Activated CD8-positive, alpha-beta memory T cell treated with anti-CD3 and anti-CD28 coated beads for 4 hours (primary cell): Measurements from ENCODE around the gene COL4A2.

Source experiments
- DNase-seq, 2 donors: peaks; one replicate each; pipeline ENCODE4 v3.0.0-alpha.2; 2020; ENCODE audit warnings: low read depth in 2 of 2

COL4A2 gene

GRCh38 chr13:110272227-110272626, 34.9 kb upstream of the COL4A2 start:
- no peak for DNase-seq

- DNase-seq, result no peak
Observed at GRCh38 chr13:110272651-110273050, 34.4 kb upstream of the COL4A2 start.

GRCh38 chr13:110273254-110273653, 33.8 kb upstream of the COL4A2 start:
- no peak for DNase-seq

GRCh38 chr13:110274687-110275086, 32.4 kb upstream of the COL4A2 start:
- DNase-seq, result no peak

- no peak for DNase-seq
Observed at GRCh38 chr13:110275931-110276552, 31.0 kb upstream of the COL4A2 start.

GRCh38 chr13:110276553-110276950, 30.5 kb upstream of the COL4A2 start:
- no peak for DNase-seq

GRCh38 chr13:110277357-110277975, 29.6 kb upstream of the COL4A2 start:
- no peak for DNase-seq

GRCh38 chr13:110278859-110279258, 28.2 kb upstream of the COL4A2 start:
- DNase-seq, result no peak

- DNase-seq, result no peak
Observed at GRCh38 chr13:110279684-110280083, 27.4 kb upstream of the COL4A2 start.

GRCh38 chr13:110280231-110280813, 26.8 kb upstream of the COL4A2 start:
- no peak for DNase-seq

GRCh38 chr13:110280985-110281688, 25.9 kb upstream of the COL4A2 start:
- no peak for DNase-seq

- DNase-seq, result no peak
Observed at GRCh38 chr13:110281736-110282135, 25.3 kb upstream of the COL4A2 start.

- DNase-seq, result no peak
Observed at GRCh38 chr13:110282316-110282841, 24.7 kb upstream of the COL4A2 start.

GRCh38 chr13:110283736-110284517, 23.2 kb upstream of the COL4A2 start:
- no peak for DNase-seq

- no peak for DNase-seq
Observed at GRCh38 chr13:110284779-110285484, 22.2 kb upstream of the COL4A2 start.

GRCh38 chr13:110285991-110286832, 20.9 kb upstream of the COL4A2 start:
- no peak for DNase-seq

GRCh38 chr13:110286833-110287819, 20.0 kb upstream of the COL4A2 start:
- no peak for DNase-seq

- DNase-seq, result no peak
Observed at GRCh38 chr13:110289174-110289573, 17.9 kb upstream of the COL4A2 start.

- no peak for DNase-seq
Observed at GRCh38 chr13:110289661-110290060, 17.4 kb upstream of the COL4A2 start.
